CD4-positive, alpha-beta T cell treated with Interleukin-2 at 100 ng/mL for 4 hours (primary cell): ENCODE results near the gene MPV17L.
"Not testable (repeated sequence)": the region's sequence is repeated elsewhere in the genome, so short reads cannot be mapped to it uniquely, and the experiment has no call there.

ENCODE experiments used
- DNase-seq: peaks from one replicate; pipeline ENCODE4 v3.0.0-alpha.2; 2020; ENCODE audit warnings: low spot score

The MPV17L gene

GRCh38 chr16:15452246-15452855 is 56.8 kb downstream of the MPV17L start:
- no peak for DNase-seq

- DNase-seq = not testable (repeated sequence)
Measured at GRCh38 chr16:15453296-15453695, 57.7 kb downstream of the MPV17L start.

- DNase-seq = not testable (repeated sequence)
Measured at GRCh38 chr16:15454933-15455332, 59.4 kb downstream of the MPV17L start.

GRCh38 chr16:15457400-15457799 is 61.8 kb downstream of the MPV17L start:
- no peak for DNase-seq

- DNase-seq = no peak
Measured at GRCh38 chr16:15457958-15458357, 62.4 kb downstream of the MPV17L start.

GRCh38 chr16:15459791-15460190 is 64.2 kb downstream of the MPV17L start:
- no peak for DNase-seq

- no peak for DNase-seq
Measured at GRCh38 chr16:15460601-15461000, 65.0 kb downstream of the MPV17L start.

GRCh38 chr16:15461376-15461775 is 65.8 kb downstream of the MPV17L start:
- DNase-seq = no peak
